MM.1S (cell line): ENCODE data around the gene TSPAN11.

Source experiments
- DNase-seq: peaks from one replicate; pipeline ENCODE4 v3.0.0-alpha.2; 2015
- H2AFZ ChIP-seq: fragments of 300-600 bp; sonication (generic); 2 replicates; pipeline ENCODE4 v1.6.0; 2016; ENCODE audit warnings: antibody characterized with exemption, low read length
- H3F3A ChIP-seq: fragments of 300-600 bp; sonication (generic); 2 replicates; pipeline ENCODE4 v1.6.1; 2016; ENCODE audit warnings: mild to moderate bottlenecking, antibody characterized with exemption, low read length, moderate library complexity, mixed read lengths; ENCODE audit not compliant: insufficient read depth
- H3K27ac ChIP-seq: fragments of 300-600 bp; sonication (generic); 2 replicates; pipeline ENCODE4 v1.5.1; 2016; ENCODE audit warnings: mild to moderate bottlenecking, low read length
- H3K27me3 ChIP-seq: fragments of 300-600 bp; sonication (generic); replicated peaks from 2 replicates; pipeline ENCODE4 v1.6.0; 2016; ENCODE audit warnings: low read length; ENCODE audit not compliant: insufficient read depth
- H3K36me3 ChIP-seq: fragments of 300-600 bp; sonication (generic); replicated peaks from 2 replicates; pipeline ENCODE4 v1.6.1; 2016; ENCODE audit warnings: mild to moderate bottlenecking, low read length, mixed read lengths; ENCODE audit not compliant: insufficient read depth
- H3K4me1 ChIP-seq: fragments of 300-600 bp; sonication (generic); 2 replicates; pipeline ENCODE4 v1.6.1; 2016; ENCODE audit warnings: low read length, mixed read lengths
- H3K4me2 ChIP-seq: fragments of 300-600 bp; sonication (generic); 2 replicates; pipeline ENCODE4 v1.6.0; 2016; ENCODE audit warnings: low read depth, low read length
- H3K4me3 ChIP-seq: fragments of 300-600 bp; sonication (generic); 2 replicates; pipeline ENCODE4 v1.5.1; 2016; ENCODE audit warnings: low read length, mixed read lengths
- H3K79me2 ChIP-seq: fragments of 300-600 bp; sonication (generic); 2 replicates; pipeline ENCODE4 v1.6.1; 2016; ENCODE audit warnings: mixed run types, low read length, mixed read lengths
- H3K9ac ChIP-seq: fragments of 300-600 bp; sonication (generic); 2 replicates; pipeline ENCODE4 v1.6.1; 2016; ENCODE audit warnings: low read length, mixed read lengths
- H3K9me2 ChIP-seq: fragments of 300-600 bp; sonication (generic); replicated peaks from 2 replicates; pipeline ENCODE4 v1.6.1; 2016; ENCODE audit warnings: mild to moderate bottlenecking, low read length, mixed read lengths; ENCODE audit not compliant: insufficient read depth
- H3K9me3 ChIP-seq: fragments of 300-600 bp; sonication (generic); replicated peaks from 2 replicates; pipeline ENCODE4 v1.6.1; 2016; ENCODE audit warnings: mild to moderate bottlenecking, low read length, mixed read lengths; ENCODE audit not compliant: insufficient read depth
- H4K20me1 ChIP-seq: fragments of 300-600 bp; sonication (generic); 2 replicates; pipeline ENCODE4 v1.6.1; 2016; ENCODE audit warnings: mild to moderate bottlenecking, low read length, moderate library complexity, mixed read lengths; ENCODE audit not compliant: insufficient read depth
- EZH2 ChIP-seq: fragments of 300-600 bp; sonication (generic); optimal IDR thresholded peaks from 2 replicates; pipeline ENCODE3; 2017; ENCODE audit warnings: low read depth, mild to moderate bottlenecking, antibody characterized with exemption, low read length, mixed read lengths
- EZH2phosphoT487 ChIP-seq: fragments of 300-600 bp; sonication (generic); IDR thresholded peaks from 2 replicates; pipeline ENCODE4 v1.6.1; 2018; ENCODE audit warnings: antibody characterized with exemption, low read length
- TF ChIP-seq, protein P1 (sequence below): fragments of 300-600 bp; sonication (generic); IDR thresholded peaks from 2 replicates; pipeline ENCODE4 v1.5.1; 2016; ENCODE audit warnings: antibody characterized with exemption, low read length, mixed read lengths

The TSPAN11 gene

DNA sequence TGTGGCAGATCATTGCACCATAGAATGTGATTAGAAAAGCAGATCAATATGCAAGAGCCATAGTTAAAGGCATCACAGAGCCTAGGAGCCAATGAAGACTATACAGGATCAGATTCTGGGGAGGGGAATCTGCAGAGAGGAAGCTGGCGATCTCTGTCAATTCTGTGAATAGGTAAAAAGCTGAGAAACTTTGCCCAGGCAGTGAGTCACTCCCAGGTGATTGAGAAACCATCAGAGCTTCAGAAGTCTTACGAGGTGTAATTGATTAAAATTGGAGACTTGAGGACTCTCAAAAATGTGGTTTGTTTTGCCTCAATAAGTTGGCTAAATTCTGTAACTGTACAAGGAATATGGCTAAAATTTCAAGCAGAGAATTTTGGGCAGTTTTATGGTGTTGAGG lies 41.7 kb upstream of the TSPAN11 start:
- no peaks in the 10 kb centered on the region for H3K9me2 ChIP-seq
- no peaks in the 10 kb centered on the region for H3F3A ChIP-seq
- H3K27ac ChIP-seq = no peak overlapping the region
- no peaks in the 10 kb centered on the region for H4K20me1 ChIP-seq
- H3K36me3 ChIP-seq = no peaks in the 10 kb centered on the region
- H3K27me3 ChIP-seq = no peaks in the 10 kb centered on the region
- no peak overlapping the region for H3K9ac ChIP-seq
- DNase-seq = no peak
- TF ChIP-seq, protein P1, sequence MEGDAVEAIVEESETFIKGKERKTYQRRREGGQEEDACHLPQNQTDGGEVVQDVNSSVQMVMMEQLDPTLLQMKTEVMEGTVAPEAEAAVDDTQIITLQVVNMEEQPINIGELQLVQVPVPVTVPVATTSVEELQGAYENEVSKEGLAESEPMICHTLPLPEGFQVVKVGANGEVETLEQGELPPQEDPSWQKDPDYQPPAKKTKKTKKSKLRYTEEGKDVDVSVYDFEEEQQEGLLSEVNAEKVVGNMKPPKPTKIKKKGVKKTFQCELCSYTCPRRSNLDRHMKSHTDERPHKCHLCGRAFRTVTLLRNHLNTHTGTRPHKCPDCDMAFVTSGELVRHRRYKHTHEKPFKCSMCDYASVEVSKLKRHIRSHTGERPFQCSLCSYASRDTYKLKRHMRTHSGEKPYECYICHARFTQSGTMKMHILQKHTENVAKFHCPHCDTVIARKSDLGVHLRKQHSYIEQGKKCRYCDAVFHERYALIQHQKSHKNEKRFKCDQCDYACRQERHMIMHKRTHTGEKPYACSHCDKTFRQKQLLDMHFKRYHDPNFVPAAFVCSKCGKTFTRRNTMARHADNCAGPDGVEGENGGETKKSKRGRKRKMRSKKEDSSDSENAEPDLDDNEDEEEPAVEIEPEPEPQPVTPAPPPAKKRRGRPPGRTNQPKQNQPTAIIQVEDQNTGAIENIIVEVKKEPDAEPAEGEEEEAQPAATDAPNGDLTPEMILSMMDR = no peak
- TF ChIP-seq EZH2phosphoT487 = no peak
- TF ChIP-seq EZH2 = no peak
- no peaks in the 10 kb centered on the region for H3K9me3 ChIP-seq
- H2AFZ ChIP-seq = no peak overlapping the region
- H3K4me1 ChIP-seq = no peaks in the 10 kb centered on the region
- no peaks in the 10 kb centered on the region for H3K79me2 ChIP-seq
- no peak overlapping the region for H3K4me2 ChIP-seq
- H3K4me3 ChIP-seq = no peak overlapping the region

DNA sequence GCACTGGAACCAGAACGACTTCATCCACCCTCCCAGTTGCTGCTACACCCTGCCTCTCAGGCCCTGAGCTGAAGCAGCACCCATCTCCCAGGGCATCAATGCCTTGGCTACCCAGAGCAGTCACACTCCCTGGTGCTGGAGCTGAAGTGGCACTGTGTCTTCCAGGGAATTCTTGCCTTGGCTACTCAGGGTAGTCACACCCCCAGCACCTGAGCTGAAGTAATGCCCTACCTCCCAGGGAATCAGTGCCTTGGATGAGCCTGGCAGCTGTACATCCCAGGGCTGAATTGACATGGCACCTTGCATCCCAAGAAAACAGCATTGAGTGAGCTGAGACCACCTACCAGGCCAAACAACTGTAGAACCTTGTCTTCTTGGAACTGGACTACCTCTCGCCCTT lies 41.2 kb upstream of the TSPAN11 start:
- Histone ChIP-seq H2AFZ (no peak overlapping the region), H3K36me3 (no peaks in the 10 kb centered on the region), H4K20me1 (no peaks in the 10 kb centered on the region), H3K79me2 (no peaks in the 10 kb centered on the region), H3K9me2 (no peaks in the 10 kb centered on the region), H3F3A (no peaks in the 10 kb centered on the region), H3K9me3 (no peaks in the 10 kb centered on the region), H3K4me1 (no peaks in the 10 kb centered on the region), H3K4me3 (no peak overlapping the region), H3K9ac (no peak overlapping the region), H3K4me2 (no peak overlapping the region), H3K27me3 (no peaks in the 10 kb centered on the region), H3K27ac (no peak overlapping the region)
- TF ChIP-seq EZH2phosphoT487 = no peak
- TF ChIP-seq EZH2 = no peak
- TF ChIP-seq, protein P1 = no peak
- DNase-seq = no peak

DNA sequence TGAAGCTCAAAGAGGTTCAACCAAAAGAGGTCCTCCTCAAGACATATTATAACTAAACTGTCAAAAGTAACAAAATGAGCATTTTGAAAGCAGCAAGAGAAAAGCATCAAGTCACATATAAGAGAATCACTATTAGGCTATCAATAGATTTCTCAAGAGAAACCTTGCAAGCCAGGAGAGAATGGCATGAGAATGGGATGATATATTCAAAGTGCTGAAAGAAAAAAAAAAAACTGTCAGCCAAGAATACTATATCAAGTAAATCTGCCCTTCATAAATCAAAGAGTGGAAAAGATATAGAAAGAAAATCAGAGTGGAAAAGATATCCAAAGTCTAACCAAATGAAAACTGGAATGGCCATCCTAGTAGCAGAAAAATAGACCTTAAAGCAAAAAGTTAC lies 39.3 kb upstream of the TSPAN11 start:
- TF ChIP-seq EZH2phosphoT487 (no peak), EZH2 (no peak)
- TF ChIP-seq, protein P1 = no peak
- no peaks in the 10 kb centered on the region for H3K36me3 ChIP-seq

More for the DNA sequence above, 39.3 kb upstream of the TSPAN11 start:
- DNase-seq = no peak
- H3K9me3 ChIP-seq = no peaks in the 10 kb centered on the region
- H3F3A ChIP-seq = no peaks in the 10 kb centered on the region
- H3K4me3 ChIP-seq = no peak overlapping the region
- no peak overlapping the region for H2AFZ ChIP-seq
- H3K27ac ChIP-seq = no peak overlapping the region
- no peaks in the 10 kb centered on the region for H3K27me3 ChIP-seq
- no peaks in the 10 kb centered on the region for H4K20me1 ChIP-seq
- no peaks in the 10 kb centered on the region for H3K4me1 ChIP-seq
- no peaks in the 10 kb centered on the region for H3K9me2 ChIP-seq
- no peaks in the 10 kb centered on the region for H3K79me2 ChIP-seq
- H3K9ac ChIP-seq = no peak overlapping the region
- H3K4me2 ChIP-seq = no peak overlapping the region
